HEK293 (cell line): ENCODE data around the gene UMAD1.

Experiments
- CTCF ChIA-PET: fragments of 350-600 bp; formaldehyde crosslinking; extraction: SDS; loops from one replicate; lab custom pipeline; 2021; ENCODE audit warnings: antibody characterized with exemption; lab: Yijun Ruan, JAX
- POLR2A ChIA-PET: fragments of 300-600 bp; formaldehyde crosslinking; extraction: SDS; loops from one replicate; lab custom pipeline; 2020; ENCODE audit warnings: antibody characterized with exemption, inconsistent platforms; lab: Yijun Ruan, JAX
- H3K27ac ChIP-seq: fragments of 200-500 bp; sonication (Bioruptor generic); 2 replicates; pipeline ENCODE4 v1.5.1; 2014; ENCODE audit warnings: low read depth, low read length, control low read depth, inconsistent platforms; ENCODE audit errors: extremely low read depth
- H3K36me3 ChIP-seq, 2 experiments: fragments of 200-500 bp in 1 of 2; sonication (Bioruptor generic) in 1 of 2; 1 replicate in 1 of 2; 2 replicates in 1 of 2; pipeline ENCODE4 v1.5.1; 2014 to 2017; ENCODE audit warnings: inconsistent platforms in 2 of 2, low read length in 2 of 2; ENCODE audit not compliant: control insufficient read depth in 2 of 2, insufficient read depth in 1 of 2
- H3K4me1 ChIP-seq: fragments of 200-500 bp; sonication (Bioruptor generic); 2 replicates; pipeline ENCODE4 v1.5.1; 2014; ENCODE audit warnings: mild to moderate bottlenecking, low read length, inconsistent platforms; ENCODE audit not compliant: control insufficient read depth, insufficient read depth
- H3K4me3 ChIP-seq: 2 replicates; pipeline ENCODE4 v1.5.1; 2011; ENCODE audit warnings: low read depth, mild to moderate bottlenecking, control low read depth, low read length, moderate library complexity
- H3K9me3 ChIP-seq: fragments of 200-500 bp; sonication (Bioruptor generic); 2 replicates; pipeline ENCODE4 v1.5.1; 2014; ENCODE audit warnings: low read depth, low read length, inconsistent platforms; ENCODE audit not compliant: control insufficient read depth, insufficient read depth
- IKZF3 ChIP-seq: fragments of 450-650 bp; IDR thresholded peaks from 2 replicates; pipeline ENCODE4 v1.5.0; 2018; ENCODE audit warnings: missing biosample characterization, mild to moderate bottlenecking, missing genetic modification characterization, moderate library complexity
- MZF1 ChIP-seq: fragments of 450-650 bp; formaldehyde crosslinking; IDR thresholded peaks from 2 replicates; pipeline ENCODE4 v1.5.1; 2017; ENCODE audit warnings: missing biosample characterization, missing genetic modification characterization, borderline replicate concordance
- YY2 ChIP-seq: fragments of 450-650 bp; formaldehyde crosslinking; IDR thresholded peaks from 2 replicates; pipeline ENCODE4 v1.5.1; 2016; ENCODE audit warnings: missing biosample characterization, missing genetic modification characterization
- ZBTB7A ChIP-seq: fragments of 450-650 bp; formaldehyde crosslinking; IDR thresholded peaks from 2 replicates; pipeline ENCODE4 v1.5.1; 2016; ENCODE audit warnings: low read depth, missing biosample characterization, missing genetic modification characterization
- ZNF133 ChIP-seq: fragments of 450-650 bp; formaldehyde crosslinking; IDR thresholded peaks from 2 replicates; pipeline ENCODE4 v1.5.1; 2016; ENCODE audit warnings: missing biosample characterization, missing genetic modification characterization
- ZNF140 ChIP-seq: fragments of 450-650 bp; formaldehyde crosslinking; IDR thresholded peaks from 2 replicates; pipeline ENCODE4 v1.5.1; 2016; ENCODE audit warnings: missing biosample characterization, missing genetic modification characterization
- ZNF2 ChIP-seq: fragments of 450-650 bp; formaldehyde crosslinking; IDR thresholded peaks from 2 replicates; pipeline ENCODE4 v1.5.1; 2016; ENCODE audit warnings: missing biosample characterization, missing genetic modification characterization
- ZNF223 ChIP-seq: fragments of 450-650 bp; formaldehyde crosslinking; IDR thresholded peaks from 2 replicates; pipeline ENCODE4 v1.5.1; 2016; ENCODE audit warnings: missing biosample characterization, missing genetic modification characterization
- ZNF239 ChIP-seq: fragments of 450-650 bp; formaldehyde crosslinking; IDR thresholded peaks from 2 replicates; pipeline ENCODE4 v1.5.1; 2016; ENCODE audit warnings: missing biosample characterization, missing genetic modification characterization
- ZNF248 ChIP-seq: fragments of 450-650 bp; formaldehyde crosslinking; IDR thresholded peaks from 2 replicates; pipeline ENCODE4 v1.5.1; 2017; ENCODE audit warnings: missing biosample characterization, missing genetic modification characterization
- ZNF311 ChIP-seq: fragments of 450-650 bp; formaldehyde crosslinking; IDR thresholded peaks from 2 replicates; pipeline ENCODE4 v1.5.1; 2017; ENCODE audit warnings: missing biosample characterization, missing genetic modification characterization, borderline replicate concordance
- ZNF514 ChIP-seq: fragments of 450-650 bp; formaldehyde crosslinking; IDR thresholded peaks from 2 replicates; pipeline ENCODE4 v1.5.1; 2016; ENCODE audit warnings: missing biosample characterization, missing genetic modification characterization
- ZNF544 ChIP-seq: fragments of 450-650 bp; formaldehyde crosslinking; IDR thresholded peaks from 2 replicates; pipeline ENCODE4 v1.5.0; 2017; ENCODE audit warnings: missing biosample characterization, missing genetic modification characterization
- ZNF548 ChIP-seq: fragments of 450-650 bp; formaldehyde crosslinking; IDR thresholded peaks from 2 replicates; pipeline ENCODE4 v1.5.1; 2016; ENCODE audit warnings: missing biosample characterization, missing genetic modification characterization
- ZNF645 ChIP-seq: fragments of 450-650 bp; formaldehyde crosslinking; IDR thresholded peaks from 2 replicates; pipeline ENCODE4; 2016; ENCODE audit warnings: missing biosample characterization, missing genetic modification characterization
- ZNF660 ChIP-seq: fragments of 450-650 bp; IDR thresholded peaks from 2 replicates; pipeline ENCODE4 v1.5.1; 2018; ENCODE audit warnings: missing biosample characterization, mild to moderate bottlenecking, missing genetic modification characterization
- ZNF792 ChIP-seq: fragments of 450-650 bp; formaldehyde crosslinking; IDR thresholded peaks from 2 replicates; pipeline ENCODE4 v1.5.1; 2016; ENCODE audit warnings: missing biosample characterization, missing genetic modification characterization
- ZNF837 ChIP-seq: fragments of 450-650 bp; formaldehyde crosslinking; IDR thresholded peaks from 2 replicates; pipeline ENCODE4 v1.5.1; 2016; ENCODE audit warnings: missing biosample characterization, missing genetic modification characterization
- ZXDB ChIP-seq: fragments of 450-650 bp; formaldehyde crosslinking; IDR thresholded peaks from 2 replicates; pipeline ENCODE4 v1.5.1; 2016; ENCODE audit warnings: missing biosample characterization, missing genetic modification characterization
- TF ChIP-seq, protein P1 (sequence below): fragments of 450-650 bp; formaldehyde crosslinking; IDR thresholded peaks from 2 replicates; pipeline ENCODE4 v1.5.1; 2016; ENCODE audit warnings: missing biosample characterization, missing genetic modification characterization

UMAD1 gene

GRCh38 chr7:7699970-7700369 is 59.4 kb downstream of the UMAD1 start:
- ChIA-PET POLR2A (no interaction called here), CTCF (interaction anchor here (0.8 kb wide), 1 partner anchor 19 kb away, joined by 3 read pairs; no protein-coding TSS in a partner anchor)
- Histone ChIP-seq H3K27ac (no peak overlapping the region), H3K36me3 (no peaks in the 10 kb centered on the region), H3K9me3 (no peaks in the 10 kb centered on the region), H3K4me1 (peaks cover 10% of the 10 kb centered on the region), H3K4me3 (no peak overlapping the region)
- no peak for TF ChIP-seq ZNF837 (tag by site-specific recombination)
- TF ChIP-seq ZNF792 (tag by site-specific recombination), result no peak
- no peak for TF ChIP-seq ZNF514 (tag by site-specific recombination)
- no peak for TF ChIP-seq ZNF660 (tag by site-specific recombination)
- TF ChIP-seq ZNF2 (tag by site-specific recombination), result no peak
- no peak for TF ChIP-seq ZNF544 (tag by site-specific recombination)
- no peak for TF ChIP-seq ZNF311
- no peak for TF ChIP-seq YY2 (tag by site-specific recombination)
- no peak for TF ChIP-seq ZNF239 (tag by site-specific recombination)
- TF ChIP-seq ZNF645 (tag by site-specific recombination), result no peak
- no peak for TF ChIP-seq ZNF133 (tag by site-specific recombination)
- TF ChIP-seq ZXDB (tag by site-specific recombination), result no peak
- no peak for TF ChIP-seq ZNF248
- no peak for TF ChIP-seq MZF1 (tag by site-specific recombination)
- no peak for TF ChIP-seq IKZF3 (tag by site-specific recombination)

- no peak overlapping the region for H3K27ac ChIP-seq
- CTCF ChIA-PET, result interaction anchor here (0.7 to 2.7 kb wide), 3 partner anchors 20 to 664 kb away, joined by 3 to 10 read pairs (median 3); no protein-coding TSS in a partner anchor
- no peak for TF ChIP-seq IKZF3 (tag by site-specific recombination)
- POLR2A ChIA-PET, result no interaction called here
- H3K4me3 ChIP-seq, result no peak overlapping the region
- H3K4me1 ChIP-seq, result peaks cover 7% of the 10 kb centered on the region
- H3K36me3 ChIP-seq, result no peaks in the 10 kb centered on the region
- H3K9me3 ChIP-seq, result no peaks in the 10 kb centered on the region
Measured at GRCh38 chr7:7701527-7701926, 61.0 kb downstream of the UMAD1 start.

DNA sequence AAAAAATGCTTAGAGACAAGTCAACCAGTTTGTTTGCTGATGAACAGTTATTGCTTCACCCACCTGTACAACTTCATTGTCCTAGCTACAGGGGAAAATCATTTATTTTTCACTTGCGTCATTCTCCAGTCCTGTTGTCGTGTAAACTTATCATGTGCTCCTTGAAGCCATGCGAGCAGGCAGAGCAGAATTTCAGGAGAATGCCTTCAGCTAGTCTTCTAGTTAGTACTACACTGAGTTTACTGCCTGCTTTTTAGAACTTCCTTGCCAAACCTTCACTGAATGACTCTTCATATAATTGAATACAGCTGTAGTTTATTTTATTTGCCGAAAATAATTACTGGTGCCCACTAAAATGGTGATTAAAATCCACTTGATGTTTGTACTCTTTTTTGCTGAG is 62.3 kb downstream of the UMAD1 start:
- H3K4me3 ChIP-seq, result no peak overlapping the region
- ChIA-PET CTCF (interaction anchor here (2.7 kb wide), 1 partner anchor 22 kb away, joined by 10 read pairs; no protein-coding TSS in a partner anchor), POLR2A (no interaction called here)
- peaks cover 4% of the 10 kb centered on the region for H3K4me1 ChIP-seq
- no peaks in the 10 kb centered on the region for H3K9me3 ChIP-seq
- no peak overlapping the region for H3K27ac ChIP-seq
- TF ChIP-seq, protein P1, sequence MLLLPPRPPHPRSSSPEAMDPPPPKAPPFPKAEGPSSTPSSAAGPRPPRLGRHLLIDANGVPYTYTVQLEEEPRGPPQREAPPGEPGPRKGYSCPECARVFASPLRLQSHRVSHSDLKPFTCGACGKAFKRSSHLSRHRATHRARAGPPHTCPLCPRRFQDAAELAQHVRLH (tag by site-specific recombination), result no peak
- TF ChIP-seq ZBTB7A (no peak), ZNF223 (tag by site-specific recombination) (no peak), ZNF645 (tag by site-specific recombination) (no peak), ZNF548 (no peak), ZNF140 (tag by site-specific recombination) (no peak)
- no peaks in the 10 kb centered on the region for H3K36me3 ChIP-seq
